HepG2 (cell line): ENCODE results near the gene C2orf80. TPM values are rescaled to one million over a fixed set of nuclear protein-coding genes. Genes with fewer than 3 reads are reported as not detected.
A peak's percentile ranks its signal among the peaks of the same experiment; 100 is the strongest.

Experiments
- ATAC-seq: fragments of 200-7000 bp; cut with Tn5 transposase; 3 replicates; pipeline ENCODE4 v1.9.1; 2020; ENCODE audit warnings: mild to moderate bottlenecking, moderate library complexity
- BruUV-seq: library from RNA; stranded (reverse); fragments of 400-500 nt; replicated peaks from 2 replicates; lab custom pipeline; 2021; lab: Mats Ljungman, UMichigan
- CTCF ChIA-PET: fragments of 300-600 bp; formaldehyde crosslinking; extraction: SDS; loops from one replicate; lab custom pipeline; 2021; ENCODE audit warnings: low total read pairs, inconsistent platforms, low intra/inter-chr PET ratio; lab: Yijun Ruan, JAX
- POLR2A ChIA-PET: fragments of 350-600 bp; sonication (Branson Sonifier 250); formaldehyde crosslinking; loops from one replicate; lab custom pipeline; 2020; ENCODE audit warnings: antibody characterized with exemption, inconsistent platforms; lab: Yijun Ruan, JAX
- DNase-seq: peaks from one replicate; pipeline ENCODE4 v3.0.0-alpha.2; 2015; ENCODE audit warnings: low spot score
- FAIRE-seq: peaks from 3 replicates; lab custom pipeline; 2011; peaks lifted over from hg19 to GRCh38; lab: Jason Lieb, UNC
- H2AFZ ChIP-seq: one replicate; pipeline ENCODE4 v1.6.1; 2011; ENCODE audit warnings: low read length, inconsistent platforms
- H3K27ac ChIP-seq: fragments of 300-600 bp; 3 replicates; pipeline ENCODE4 v1.8.0; 2011; ENCODE audit warnings: mixed run types, mild to moderate bottlenecking, mixed read lengths, low read length, inconsistent platforms; ENCODE audit not compliant: insufficient read depth; ENCODE audit errors: extremely low read length
- H3K27me3 ChIP-seq, 2 experiments: fragments of 200-600 bp in 1 of 2; 2 replicates in 1 of 2; 3 replicates in 1 of 2; pipeline versions ENCODE4 v1.6.0 to v1.8.0; 2011; ENCODE audit warnings: low read length in 2 of 2, mild to moderate bottlenecking in 2 of 2, moderate library complexity in 2 of 2, inconsistent platforms in 1 of 2; ENCODE audit not compliant: insufficient read depth in 2 of 2, control insufficient read depth in 1 of 2
- H3K36me3 ChIP-seq, 2 experiments: fragments of 200-600 bp in 1 of 2; replicated peaks in 1 of 2; 2 replicates in 1 of 2; 3 replicates in 1 of 2; pipeline versions ENCODE4 v1.5.1 to v1.8.0; 2011; ENCODE audit warnings: low read length in 2 of 2, inconsistent platforms in 1 of 2; ENCODE audit not compliant: insufficient read depth in 2 of 2, control insufficient read depth in 1 of 2
- H3K4me1 ChIP-seq: 2 replicates; pipeline ENCODE4 v1.5.1; 2012; ENCODE audit warnings: low read length, inconsistent platforms; ENCODE audit not compliant: insufficient read depth
- H3K4me2 ChIP-seq: 2 replicates; pipeline ENCODE4 v1.6.0; 2011; ENCODE audit warnings: low read depth, low read length, inconsistent platforms
- H3K4me3 ChIP-seq, 3 experiments: fragments of 200-600 bp in 1 of 3; sonication (generic), shearing (Covaris generic) in 1 of 3; replicated peaks in 1 of 3; 2 replicates each; pipeline ENCODE4 v1.5.1; 2011 to 2016; ENCODE audit warnings: low read length in 3 of 3, inconsistent platforms in 2 of 3, low read depth in 2 of 3, mild to moderate bottlenecking in 2 of 3, control low read depth in 1 of 3, mixed read lengths in 1 of 3; ENCODE audit not compliant: insufficient read depth in 1 of 3
- H3K79me2 ChIP-seq: one replicate; pipeline ENCODE4 v1.6.1; 2011; ENCODE audit warnings: low read length, inconsistent platforms; ENCODE audit not compliant: insufficient read depth
- H3K9ac ChIP-seq: 2 replicates; pipeline ENCODE4 v1.6.0; 2011; ENCODE audit warnings: mild to moderate bottlenecking, low read depth, low read length, inconsistent platforms; ENCODE audit not compliant: insufficient read depth
- H3K9me3 ChIP-seq: 2 replicates; pipeline ENCODE4 v1.5.1; 2012; ENCODE audit warnings: mild to moderate bottlenecking, low read length
- H4K20me1 ChIP-seq: 2 replicates; pipeline ENCODE4 v1.6.0; 2011; ENCODE audit warnings: inconsistent platforms, mild to moderate bottlenecking, low read length, moderate library complexity; ENCODE audit not compliant: insufficient read depth
- EED ChIP-seq: sonication (generic); formaldehyde crosslinking; IDR thresholded peaks from 2 replicates; pipeline ENCODE4 v1.5.0; 2020; ENCODE audit warnings: mild to moderate bottlenecking, missing genetic modification reagents
- PAXIP1 ChIP-seq: sonication (generic); formaldehyde crosslinking; conservative IDR thresholded peaks from 2 replicates; pipeline ENCODE4 v1.4.0; 2020; ENCODE audit warnings: mild to moderate bottlenecking, missing genetic modification reagents, moderate library complexity
- SETDB1 ChIP-seq: sonication (generic); formaldehyde crosslinking; IDR thresholded peaks from 2 replicates; pipeline ENCODE4 v1.5.1; 2020; ENCODE audit warnings: missing genetic modification reagents, mild to moderate bottlenecking, borderline replicate concordance
- ZBTB44 ChIP-seq: sonication (generic); formaldehyde crosslinking; IDR thresholded peaks from 2 replicates; pipeline ENCODE4 v1.4.0; 2020; ENCODE audit warnings: missing genetic modification reagents
- ZBTB49 ChIP-seq: sonication (generic); formaldehyde crosslinking; IDR thresholded peaks from 2 replicates; pipeline ENCODE4 v1.4.0; 2020; ENCODE audit warnings: missing genetic modification reagents, borderline replicate concordance
- ZNF280B ChIP-seq: sonication (generic); formaldehyde crosslinking; IDR thresholded peaks from 2 replicates; pipeline ENCODE4 v1.5.0; 2020; ENCODE audit warnings: missing genetic modification reagents, mild to moderate bottlenecking, borderline replicate concordance
- ZNF282 ChIP-seq: fragments of 450-650 bp; IDR thresholded peaks from 2 replicates; pipeline ENCODE4 v1.6.1; 2018; ENCODE audit not compliant: partially characterized antibody
- ZNF432 ChIP-seq: sonication (generic); formaldehyde crosslinking; IDR thresholded peaks from 2 replicates; pipeline ENCODE4 v1.5.0; 2020; ENCODE audit warnings: missing genetic modification reagents, mild to moderate bottlenecking, borderline replicate concordance
- WGBS: methylation state at CpG from one replicate; pipeline ENCODE4 v1.1.6; 2017; ENCODE audit warnings: low lambda C conversion rate; 5-methylcytosine and 5-hydroxymethylcytosine counted together
- in situ Hi-C: cut with HindIII; loops from 2 replicates; pipeline ENCODE4 v1.10.0; 2017; ENCODE audit warnings: low pct_unique_long_range_greater_than_20kb; ENCODE audit not compliant: extremely low pct_ligation_motif_present
- intact Hi-C: fragments of 100-400 bp; cut with micrococcal nuclease; formaldehyde crosslinking; loops from one replicate; pipeline ENCODE4 v1.10.0; 2022; ENCODE audit not compliant: unreplicated experiment
- polyA plus RNA-seq, 8 experiments: library from polyadenylated mRNA; depleted of rRNA in 3 of 8; stranded (reverse) in 7 of 8; unstranded in 1 of 8; fragments of >200 nt; fragmentation: Illumina TruSeq in 4 of 8; extraction: Trizol in 4 of 8; gene quantifications; 2 replicates each; pipeline versions ENCODE4 v1.2.1 to v1.2.3, GENCODE V29; 2011 to 2016; ENCODE audit warnings: low read depth in 4 of 8, missing spikeins in 1 of 8, mixed read lengths in 1 of 8; ENCODE audit not compliant: insufficient read depth in 1 of 8
- total RNA-seq, 5 experiments: library from RNA; depleted of rRNA; stranded (reverse); fragments of >200 nt; fragmentation: Illumina TruSeq; extraction: Trizol; gene quantifications; 2 replicates each; pipeline ENCODE4 v1.2.3, GENCODE V29; 2016; ENCODE audit warnings: low read depth in 1 of 5
- TF ChIP-seq, protein P1 (sequence below): sonication (generic); formaldehyde crosslinking; conservative IDR thresholded peaks from 2 replicates; pipeline ENCODE4 v1.4.0; 2020; ENCODE audit warnings: missing genetic modification reagents

The C2orf80 gene
- total and polyA plus RNA-seq, 2 of the 13 experiments (the other 11 are each of a cell fraction or from before 2014, with no cell fraction given): not detected

- H3K4me3 ChIP-seq: no peak overlapping the region
- 0 out of 5 replicates have a peak, but pooled peaks cover 0 to 5% of the 10 kb centered on the region in 2 experiments for H3K27me3 ChIP-seq
- peaks cover 21% of the 10 kb centered on the region for H3K4me1 ChIP-seq
- BruUV-seq: no TSS peak
- CTCF ChIA-PET: no interaction called here
- no peaks in the 10 kb centered on the region for H3K79me2 ChIP-seq
- H2AFZ ChIP-seq: no peak overlapping the region
- no peak overlapping the region for H3K27ac ChIP-seq
- no peak for FAIRE-seq
- H4K20me1 ChIP-seq: no peaks in the 10 kb centered on the region
- intact Hi-C loops: no loop called here
- in situ Hi-C loops: no loop called here
- peak; percentile 36 for ATAC-seq
- H3K9ac ChIP-seq: no peak overlapping the region
- no peaks in the 10 kb centered on the region for H3K36me3 ChIP-seq
- no peaks in the 10 kb centered on the region; the same call in 1 of the 2 replicates for H3K9me3 ChIP-seq
- POLR2A ChIA-PET: interaction anchor here (1.9 to 2.4 kb wide), 2 partner anchors 12 to 112 kb away, joined by 7 to 8 read pairs; partner anchors contain the start of gene IDH1
- DNase-seq: no peak
- 19% methylated on average over 8 of the region's 8 CpGs for WGBS
- 0 out of 2 replicates have a peak overlapping the region, but pooled peaks have one; percentile 21 for H3K4me2 ChIP-seq
- no peak for TF ChIP-seq ZNF280B (CRISPR knock-in tag)
- no peak for TF ChIP-seq SETDB1
- no peak for TF ChIP-seq ZBTB44 (CRISPR knock-in tag)
- no peak for TF ChIP-seq ZNF282
- TF ChIP-seq, protein P1, sequence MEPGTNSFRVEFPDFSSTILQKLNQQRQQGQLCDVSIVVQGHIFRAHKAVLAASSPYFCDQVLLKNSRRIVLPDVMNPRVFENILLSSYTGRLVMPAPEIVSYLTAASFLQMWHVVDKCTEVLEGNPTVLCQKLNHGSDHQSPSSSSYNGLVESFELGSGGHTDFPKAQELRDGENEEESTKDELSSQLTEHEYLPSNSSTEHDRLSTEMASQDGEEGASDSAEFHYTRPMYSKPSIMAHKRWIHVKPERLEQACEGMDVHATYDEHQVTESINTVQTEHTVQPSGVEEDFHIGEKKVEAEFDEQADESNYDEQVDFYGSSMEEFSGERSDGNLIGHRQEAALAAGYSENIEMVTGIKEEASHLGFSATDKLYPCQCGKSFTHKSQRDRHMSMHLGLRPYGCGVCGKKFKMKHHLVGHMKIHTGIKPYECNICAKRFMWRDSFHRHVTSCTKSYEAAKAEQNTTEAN (CRISPR knock-in tag): no peak
- no peak for TF ChIP-seq ZBTB49 (CRISPR knock-in tag)
- no peak for TF ChIP-seq PAXIP1 (CRISPR knock-in tag)
- TF ChIP-seq ZNF432 (CRISPR knock-in tag): no peak
- no peak for TF ChIP-seq EED (CRISPR knock-in tag)
These were observed 47.4 kb downstream of the C2orf80 start for GRCh38 chr2:208142240-208142924.
